Liver (tissue), 3 donors: ENCODE data around the gene ASIC3.

Source experiments
- FOXA1 ChIP-seq: IDR thresholded peaks from 2 replicates; pipeline ENCODE4 v1.6.1; 2016; ENCODE audit warnings: antibody characterized with exemption
- HNF4A ChIP-seq, 2 donors: conservative IDR thresholded peaks; 2 replicates each; pipeline ENCODE4 v1.6.1; 2016; ENCODE audit warnings: antibody characterized with exemption in 2 of 2, mild to moderate bottlenecking in 2 of 2
- JUND ChIP-seq, 2 donors: IDR thresholded peaks; 2 replicates each; pipeline ENCODE4 v1.6.1; 2016; ENCODE audit warnings: antibody characterized with exemption in 2 of 2
- TF ChIP-seq, protein P1 (sequence below): fragments of 150-350 bp; IDR thresholded peaks from 2 replicates; pipeline ENCODE4 v1.5.1; 2017; ENCODE audit warnings: improper control_type of control experiment, low read depth, low read length; ENCODE audit not compliant: missing input control
- donor health status: healthy.
- donor health status: healthy.

GRCh38 chr7:151016505-151016904 is 31.8 kb upstream of the ASIC3 start:
- no peak for TF ChIP-seq FOXA1
- TF ChIP-seq JUND (IDR thresholded peaks at IDR 0.05): no peak
- TF ChIP-seq, protein P1, sequence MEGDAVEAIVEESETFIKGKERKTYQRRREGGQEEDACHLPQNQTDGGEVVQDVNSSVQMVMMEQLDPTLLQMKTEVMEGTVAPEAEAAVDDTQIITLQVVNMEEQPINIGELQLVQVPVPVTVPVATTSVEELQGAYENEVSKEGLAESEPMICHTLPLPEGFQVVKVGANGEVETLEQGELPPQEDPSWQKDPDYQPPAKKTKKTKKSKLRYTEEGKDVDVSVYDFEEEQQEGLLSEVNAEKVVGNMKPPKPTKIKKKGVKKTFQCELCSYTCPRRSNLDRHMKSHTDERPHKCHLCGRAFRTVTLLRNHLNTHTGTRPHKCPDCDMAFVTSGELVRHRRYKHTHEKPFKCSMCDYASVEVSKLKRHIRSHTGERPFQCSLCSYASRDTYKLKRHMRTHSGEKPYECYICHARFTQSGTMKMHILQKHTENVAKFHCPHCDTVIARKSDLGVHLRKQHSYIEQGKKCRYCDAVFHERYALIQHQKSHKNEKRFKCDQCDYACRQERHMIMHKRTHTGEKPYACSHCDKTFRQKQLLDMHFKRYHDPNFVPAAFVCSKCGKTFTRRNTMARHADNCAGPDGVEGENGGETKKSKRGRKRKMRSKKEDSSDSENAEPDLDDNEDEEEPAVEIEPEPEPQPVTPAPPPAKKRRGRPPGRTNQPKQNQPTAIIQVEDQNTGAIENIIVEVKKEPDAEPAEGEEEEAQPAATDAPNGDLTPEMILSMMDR: no peak
- TF ChIP-seq HNF4A (conservative IDR thresholded peaks at IDR 0.05): no peak
